Prostate gland (tissue), 2 donors: Measurements from ENCODE around the gene FAM184B.

Experiments
- POLR2A ChIP-seq: fragments of 450-650 bp; IDR thresholded peaks from one replicate; pipeline ENCODE4 v1.6.1; 2016; ENCODE audit warnings: antibody characterized with exemption, mild to moderate bottlenecking
- POLR2AphosphoS5 ChIP-seq: sonication (generic); formaldehyde crosslinking; IDR thresholded peaks from one replicate; pipeline ENCODE4 v1.6.1; 2017; ENCODE audit warnings: antibody characterized with exemption
- TF ChIP-seq, protein P1 (sequence below), 4 experiments: fragments of 200-600 bp in 2 of 4; fragments of 450-650 bp in 2 of 4; sonication (generic) in 2 of 4; IDR thresholded peaks; 1 replicate in 3 of 4; 2 replicates in 1 of 4; pipeline ENCODE4 v1.5.1; 2016 to 2019; ENCODE audit warnings: antibody characterized with exemption in 4 of 4, mild to moderate bottlenecking in 2 of 4, moderate library complexity in 2 of 4

DNA sequence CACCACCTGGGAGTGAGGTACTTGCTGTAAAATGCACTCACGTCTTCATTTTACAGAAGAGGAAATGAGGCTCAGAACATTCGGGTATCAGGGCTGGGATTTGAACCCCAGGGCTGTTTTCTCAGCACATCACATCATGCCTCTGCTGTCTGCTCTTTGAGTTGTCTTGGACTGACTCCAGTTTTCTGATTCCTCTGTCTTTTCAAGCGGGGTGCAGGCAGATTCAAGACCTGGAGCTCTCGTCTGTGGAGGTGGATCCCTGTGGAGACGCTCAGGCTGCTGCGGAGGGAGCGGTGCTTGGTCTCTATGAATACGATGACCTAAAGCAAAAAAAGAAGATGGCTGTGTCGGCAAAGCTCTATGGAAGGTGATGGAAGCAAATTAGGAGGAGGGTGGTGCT, 198.1 kb downstream of the FAM184B start:
- TF ChIP-seq POLR2A, result no peak
- TF ChIP-seq, protein P1, sequence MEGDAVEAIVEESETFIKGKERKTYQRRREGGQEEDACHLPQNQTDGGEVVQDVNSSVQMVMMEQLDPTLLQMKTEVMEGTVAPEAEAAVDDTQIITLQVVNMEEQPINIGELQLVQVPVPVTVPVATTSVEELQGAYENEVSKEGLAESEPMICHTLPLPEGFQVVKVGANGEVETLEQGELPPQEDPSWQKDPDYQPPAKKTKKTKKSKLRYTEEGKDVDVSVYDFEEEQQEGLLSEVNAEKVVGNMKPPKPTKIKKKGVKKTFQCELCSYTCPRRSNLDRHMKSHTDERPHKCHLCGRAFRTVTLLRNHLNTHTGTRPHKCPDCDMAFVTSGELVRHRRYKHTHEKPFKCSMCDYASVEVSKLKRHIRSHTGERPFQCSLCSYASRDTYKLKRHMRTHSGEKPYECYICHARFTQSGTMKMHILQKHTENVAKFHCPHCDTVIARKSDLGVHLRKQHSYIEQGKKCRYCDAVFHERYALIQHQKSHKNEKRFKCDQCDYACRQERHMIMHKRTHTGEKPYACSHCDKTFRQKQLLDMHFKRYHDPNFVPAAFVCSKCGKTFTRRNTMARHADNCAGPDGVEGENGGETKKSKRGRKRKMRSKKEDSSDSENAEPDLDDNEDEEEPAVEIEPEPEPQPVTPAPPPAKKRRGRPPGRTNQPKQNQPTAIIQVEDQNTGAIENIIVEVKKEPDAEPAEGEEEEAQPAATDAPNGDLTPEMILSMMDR (IDR thresholded peaks at IDR 0.05), result no peak
- TF ChIP-seq POLR2AphosphoS5, result no peak
